OCI-LY1 (cell line): Measurements from ENCODE around the gene LRRC59.

Source experiments
- CTCF ChIP-seq: fragments of 200-600 bp; sonication (generic), shearing (Covaris generic); IDR thresholded peaks from 2 replicates; pipeline ENCODE4 v1.5.1; 2017; ENCODE audit warnings: mild to moderate bottlenecking, antibody characterized with exemption, low read length, moderate library complexity, mixed read lengths
- EZH2 ChIP-seq: fragments of 200-600 bp; sonication (generic), shearing (Covaris generic); IDR thresholded peaks from 2 replicates; pipeline ENCODE4 v1.8.0; 2017; ENCODE audit warnings: borderline replicate concordance, mixed run types, mild to moderate bottlenecking, antibody characterized with exemption, low read length, moderate library complexity, mixed read lengths

- TF ChIP-seq CTCF (no peak), EZH2 (no peak)
These were observed 48.6 kb downstream of the LRRC59 start for GRCh38 chr17:50348522-50349242.
